ENCODE measurements around the gene ADGRA3.

The ADGRA3 gene

GRCh38 chr4:22515888-22516541 is at the start of gene ADGRA3:
Gene ADGRA3 (minus strand): TSS chr4:22516066. CDS start chr4:22515784, 282 bp downstream.
- DNase-seq (ENCODE audit: low read depth) = peak; percentile 83

GRCh38 chr4:22556495-22556894 is 40.6 kb upstream of the ADGRA3 start:
- no peak for DNase-seq (ENCODE audit: low read depth)

- no peak for DNase-seq (ENCODE audit: low read depth)
These were observed 38.8 kb upstream of the ADGRA3 start for GRCh38 chr4:22554670-22555069.

- DNase-seq (ENCODE audit: low read depth) = no peak
These were observed 37.7 kb upstream of the ADGRA3 start for GRCh38 chr4:22553560-22553959.

- peak; percentile 2 for DNase-seq (ENCODE audit: low read depth)
These were observed 36.9 kb upstream of the ADGRA3 start for GRCh38 chr4:22552812-22553211.

GRCh38 chr4:22551550-22551949 is 35.7 kb upstream of the ADGRA3 start:
- DNase-seq (ENCODE audit: low read depth) = no peak

GRCh38 chr4:22546299-22546698 is 30.4 kb upstream of the ADGRA3 start:
- DNase-seq (ENCODE audit: low read depth) = no peak

GRCh38 chr4:22539251-22539650 is 23.4 kb upstream of the ADGRA3 start:
- DNase-seq (ENCODE audit: low read depth) = no peak

- DNase-seq (ENCODE audit: low read depth) = no peak
These were observed 22.0 kb upstream of the ADGRA3 start for GRCh38 chr4:22537864-22538263.

GRCh38 chr4:22534374-22534773 is 18.5 kb upstream of the ADGRA3 start:
- no peak for DNase-seq (ENCODE audit: low read depth)

- DNase-seq (ENCODE audit: low read depth) = no peak
These were observed 17.0 kb upstream of the ADGRA3 start for GRCh38 chr4:22532896-22533295.

- no peak for DNase-seq (ENCODE audit: low read depth)
These were observed 16.3 kb upstream of the ADGRA3 start for GRCh38 chr4:22532117-22532516.

- no peak for DNase-seq (ENCODE audit: low read depth)
These were observed 15.6 kb upstream of the ADGRA3 start for GRCh38 chr4:22531311-22532019.

GRCh38 chr4:22524895-22525294 is 9.0 kb upstream of the ADGRA3 start:
- no peak for DNase-seq (ENCODE audit: low read depth)

GRCh38 chr4:22522706-22523501 is 7.0 kb upstream of the ADGRA3 start:
- no peak for DNase-seq (ENCODE audit: low read depth)

GRCh38 chr4:22522206-22522605 is 6.3 kb upstream of the ADGRA3 start:
- peak; percentile 23 for DNase-seq (ENCODE audit: low read depth)

GRCh38 chr4:22521240-22521639 is 5.4 kb upstream of the ADGRA3 start:
- no peak for DNase-seq (ENCODE audit: low read depth)

GRCh38 chr4:22515145-22515887 is 550 bp downstream of the ADGRA3 start:
- DNase-seq (ENCODE audit: low read depth) = peak; percentile 77

GRCh38 chr4:22514481-22514880 is 1.4 kb downstream of the ADGRA3 start:
- DNase-seq (ENCODE audit: low read depth) = peak; percentile 27

- peak; percentile 82 for DNase-seq (ENCODE audit: low read depth)
These were observed 1.9 kb downstream of the ADGRA3 start for GRCh38 chr4:22514001-22514400.

GRCh38 chr4:22512306-22512705 is 3.6 kb downstream of the ADGRA3 start:
- DNase-seq (ENCODE audit: low read depth) = peak; percentile 46

GRCh38 chr4:22510750-22511149 is 5.1 kb downstream of the ADGRA3 start:
- DNase-seq (ENCODE audit: low read depth) = no peak
